Measurements from ENCODE around the gene TANGO2. TPM values are rescaled to one million over a fixed set of nuclear protein-coding genes. Genes with fewer than 3 reads are reported as not detected.

TANGO2 gene
- total RNA-seq, 2 experiments from 2014 or later: 15.7 to 18.3 TPM

- H3K9me3 Mint-ChIP-seq: peaks cover 9% of the 10 kb centered on the region
- no peak overlapping the region for H3K4me3 Mint-ChIP-seq
- no peaks in the 10 kb centered on the region for H3K4me1 Mint-ChIP-seq (ENCODE audit: low read depth)
- no peak overlapping the region for H3K27ac Mint-ChIP-seq
- TF ChIP-seq CTCF (IDR thresholded peaks at IDR 0.05): no peak
- ChIA-PET POLR2A (interaction anchor here (0.6 kb wide), 1 partner anchor 19 kb away, joined by 5 read pairs; no protein-coding TSS in a partner anchor), CTCF (interaction anchor here (2.0 kb wide), 1 partner anchor 9 kb away, joined by 11 read pairs; no protein-coding TSS in a partner anchor)
- no peak for ATAC-seq
- H3K36me3 Mint-ChIP-seq (ENCODE audit: low read depth): no peaks in the 10 kb centered on the region
- DNase-seq: no peak
- intact Hi-C loops (cut with micrococcal nuclease): no loop called here
- no peaks in the 10 kb centered on the region for H3K27me3 Mint-ChIP-seq
These were observed 16.4 kb upstream of the TANGO2 start for GRCh38 chr22:20004464-20004863.

GRCh38 chr22:20008221-20008995 lies 12.5 kb upstream of the TANGO2 start:
- no peak for ATAC-seq
- POLR2A ChIA-PET: no interaction called here

GRCh38 chr22:20009018-20009491 lies 11.9 kb upstream of the TANGO2 start:
- Mint-ChIP-seq H3K27me3 (no peaks in the 10 kb centered on the region), H3K36me3 (ENCODE audit: low read depth) (no peaks in the 10 kb centered on the region), H3K4me3 (no peak overlapping the region), H3K9me3 (peaks cover 1% of the 10 kb centered on the region), H3K27ac (no peak overlapping the region), H3K4me1 (ENCODE audit: low read depth) (no peaks in the 10 kb centered on the region)
- CTCF ChIA-PET: no interaction called here
- POLR2A ChIA-PET: no interaction called here
- intact Hi-C loops (cut with micrococcal nuclease): no loop called here
- no peak for TF ChIP-seq CTCF (IDR thresholded peaks at IDR 0.05)
- no peak for DNase-seq
- no peak for ATAC-seq

More at GRCh38 chr22:20008221-20008995, 12.5 kb upstream of the TANGO2 start:
- Mint-ChIP-seq H3K4me3 (no peak overlapping the region), H3K4me1 (ENCODE audit: low read depth) (no peaks in the 10 kb centered on the region), H3K9me3 (peaks cover 6% of the 10 kb centered on the region), H3K27ac (no peak overlapping the region), H3K36me3 (ENCODE audit: low read depth) (no peaks in the 10 kb centered on the region), H3K27me3 (no peaks in the 10 kb centered on the region)
- DNase-seq: no peak
- CTCF ChIA-PET: no interaction called here
- TF ChIP-seq CTCF (IDR thresholded peaks at IDR 0.05): no peak
- intact Hi-C loops (cut with micrococcal nuclease): no loop called here

- Mint-ChIP-seq H3K36me3 (ENCODE audit: low read depth) (no peaks in the 10 kb centered on the region), H3K4me1 (ENCODE audit: low read depth) (no peaks in the 10 kb centered on the region), H3K9me3 (no peaks in the 10 kb centered on the region), H3K4me3 (no peak overlapping the region), H3K27ac (no peak overlapping the region), H3K27me3 (peaks cover under 1% of the 10 kb centered on the region)
- intact Hi-C loops (cut with micrococcal nuclease): no loop called here
- ChIA-PET CTCF (no interaction called here), POLR2A (no interaction called here)
- DNase-seq: no peak
- no peak for ATAC-seq
- TF ChIP-seq CTCF (IDR thresholded peaks at IDR 0.05): no peak
These were observed 11.2 kb upstream of the TANGO2 start for GRCh38 chr22:20009582-20010306.

Data from activated CD8-positive, alpha-beta T cell treated with anti-CD3 and anti-CD28 coated beads for 36 hours (primary cell).